RCC 7860 (cell line): ENCODE measurements around the gene OARD1.
"Not testable (repeated sequence)": the region's sequence is repeated elsewhere in the genome, so short reads cannot be mapped to it uniquely, and the experiment has no call there.

Source experiments
- DNase-seq: peaks from one replicate; pipeline ENCODE4 v3.0.0-alpha.2; 2015; ENCODE audit warnings: low spot score
- FAIRE-seq: peaks from 2 replicates; lab custom pipeline; 2012; peaks lifted over from hg19 to GRCh38; lab: Jason Lieb, UNC

The OARD1 gene

GRCh38 chr6:41028561-41029412 lies 43.4 kb downstream of the OARD1 start:
- no peak for DNase-seq
- FAIRE-seq = no peak

- no peak for FAIRE-seq
- peak; percentile 53 for DNase-seq
These were observed 44.2 kb downstream of the OARD1 start for GRCh38 chr6:41027799-41028560.

- no peak for FAIRE-seq
- no peak for DNase-seq
These were observed 44.9 kb downstream of the OARD1 start for GRCh38 chr6:41027241-41027640.

- DNase-seq (no peak), FAIRE-seq (no peak)
These were observed 46.1 kb downstream of the OARD1 start for GRCh38 chr6:41025966-41026530.

- FAIRE-seq = no peak
- no peak for DNase-seq
These were observed 49.0 kb downstream of the OARD1 start for GRCh38 chr6:41023114-41023513.

GRCh38 chr6:41022294-41022693 lies 49.9 kb downstream of the OARD1 start:
- DNase-seq (no peak), FAIRE-seq (no peak)

- FAIRE-seq (no peak), DNase-seq (peak; percentile 67)
These were observed 50.3 kb downstream of the OARD1 start for GRCh38 chr6:41021832-41022231.

- DNase-seq (no peak), FAIRE-seq (no peak)
These were observed 54.5 kb downstream of the OARD1 start for GRCh38 chr6:41017663-41018062.

DNA sequence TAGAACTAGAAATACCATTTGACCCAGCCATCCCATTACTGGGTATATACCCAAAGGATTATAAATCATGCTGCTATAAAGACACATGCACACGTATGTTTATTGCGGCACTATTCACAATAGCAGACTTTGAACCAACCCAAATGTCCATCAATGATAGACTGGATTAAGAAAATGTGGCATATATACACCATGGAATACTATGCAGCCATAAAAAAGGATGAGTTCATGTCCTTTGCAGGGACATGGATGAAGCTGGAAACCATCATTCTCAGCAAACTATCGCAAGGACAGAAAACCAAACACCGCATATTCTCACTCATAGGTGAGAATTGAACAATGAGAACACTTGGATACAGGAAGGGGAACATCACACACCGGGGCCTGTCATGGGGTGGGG lies 56.3 kb downstream of the OARD1 start:
- FAIRE-seq, DNase-seq: not testable (repeated sequence)

GRCh38 chr6:41014780-41015179 lies 57.4 kb downstream of the OARD1 start:
- DNase-seq (no peak), FAIRE-seq (no peak)
